ENCODE measurements around the gene SURF1. TPM values are rescaled to one million over a fixed set of nuclear protein-coding genes. Genes with fewer than 3 reads are reported as not detected.

Gene SURF1
- total and polyA plus RNA-seq, 9 of the 15 experiments (the other 6 are each of a cell fraction or from before 2014, with no cell fraction given) = 16.1 to 31.3 (median 20.9) TPM

DNA sequence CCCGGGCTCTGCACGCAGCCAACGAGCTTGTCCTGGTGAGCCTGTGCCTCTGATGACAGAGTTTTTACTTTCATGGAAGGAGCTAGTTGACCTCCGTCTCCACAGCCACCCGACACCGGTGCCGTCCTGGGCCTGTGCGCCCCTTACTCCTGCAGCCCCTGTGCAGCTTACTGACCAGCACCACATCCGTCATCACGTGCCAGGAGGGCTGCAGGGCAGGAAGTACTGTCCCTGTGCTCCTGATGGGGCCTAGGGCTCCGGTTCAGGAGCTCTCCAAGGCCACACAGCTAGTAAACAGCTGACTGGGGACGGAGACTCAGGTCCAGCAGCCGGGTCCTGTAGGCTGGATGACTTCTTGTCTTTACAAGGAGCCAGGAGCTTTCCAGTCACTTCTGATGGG, 30.1 kb upstream of the SURF1 start (continued):
- TF ChIP-seq, protein P1, sequence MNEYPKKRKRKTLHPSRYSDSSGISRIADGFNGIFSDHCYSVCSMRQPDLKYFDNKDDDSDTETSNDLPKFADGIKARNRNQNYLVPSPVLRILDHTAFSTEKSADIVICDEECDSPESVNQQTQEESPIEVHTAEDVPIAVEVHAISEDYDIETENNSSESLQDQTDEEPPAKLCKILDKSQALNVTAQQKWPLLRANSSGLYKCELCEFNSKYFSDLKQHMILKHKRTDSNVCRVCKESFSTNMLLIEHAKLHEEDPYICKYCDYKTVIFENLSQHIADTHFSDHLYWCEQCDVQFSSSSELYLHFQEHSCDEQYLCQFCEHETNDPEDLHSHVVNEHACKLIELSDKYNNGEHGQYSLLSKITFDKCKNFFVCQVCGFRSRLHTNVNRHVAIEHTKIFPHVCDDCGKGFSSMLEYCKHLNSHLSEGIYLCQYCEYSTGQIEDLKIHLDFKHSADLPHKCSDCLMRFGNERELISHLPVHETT (CRISPR knock-in tag; conservative IDR thresholded peaks at IDR 0.05 in 1 of 2, IDR thresholded peaks at IDR 0.05 in 1 of 2) = no peak
- no peak for TF ChIP-seq KHSRP (IDR thresholded peaks at IDR 0.05)
- no peak for TF ChIP-seq NCOA6 (IDR thresholded peaks at IDR 0.05)

DNA sequence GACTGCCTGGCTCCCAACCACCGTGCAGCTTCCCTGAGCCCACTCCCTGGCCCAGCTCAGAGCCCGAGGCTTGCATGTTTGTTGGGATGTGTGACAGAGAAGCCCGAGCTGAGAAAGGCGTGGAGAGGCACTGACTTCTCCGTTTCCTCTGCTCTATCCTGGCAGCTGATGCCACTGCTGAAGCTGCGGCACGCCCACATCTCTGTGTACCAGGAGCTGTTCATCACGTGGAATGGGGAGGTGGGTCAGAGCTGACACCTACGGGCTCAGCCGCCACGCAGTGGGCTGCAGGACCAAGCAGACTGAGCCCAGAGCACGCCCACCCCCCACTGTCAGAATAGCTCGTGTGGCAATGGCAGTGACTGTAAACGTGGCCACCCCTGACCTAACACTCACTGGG, 29.2 kb upstream of the SURF1 start:
- H3K9me3 ChIP-seq (replicated peaks; ENCODE audit: control insufficient read depth, insufficient read depth, low read depth, low read length) = peaks cover 5% of the 10 kb centered on the region
- ATAC-seq = no peak
- DNase-seq (ENCODE audit: extremely low read depth in 1 of 4, low spot score in 3 of 4) = no peak
- CTCF ChIA-PET (ENCODE audit: low intra/inter-chr PET ratio) = no interaction called here
- no peaks in the 10 kb centered on the region for H3K79me2 ChIP-seq (ENCODE audit: control insufficient read depth, insufficient read depth, low read length)
- no peaks in the 10 kb centered on the region for H3K9me1 ChIP-seq (ENCODE audit: control insufficient read depth, insufficient read depth, low read length)
- peaks cover 0 to 13% of the 10 kb centered on the region in 2 experiments; a peak in 2 of 5 replicates for H3K4me1 ChIP-seq (replicated peaks in 1 of 2; ENCODE audit: control insufficient read depth in 2 of 2, insufficient read depth in 2 of 2, low read length in 2 of 2)
- intact Hi-C loops (cut with micrococcal nuclease) (no loop called here), in situ Hi-C loops (cut with MboI) (no loop called here)
- POLR2A ChIA-PET = interaction anchor here (0.6 to 2.9 kb wide), 8 partner anchors 8 to 38 kb away, joined by 3 to 13 read pairs (median 4); partner anchors contain the start of genes MED22 and STKLD1
- H3K27ac ChIP-seq (ENCODE audit: extremely low read depth, low read depth, low read length) = no peak overlapping the region
- no peaks in the 10 kb centered on the region for H3K36me3 ChIP-seq (ENCODE audit: control insufficient read depth, insufficient read depth, low read length)
- no peaks in the 10 kb centered on the region; the same call in 1 of the 2 replicates for H4K20me1 ChIP-seq (replicated peaks; ENCODE audit: control insufficient read depth, insufficient read depth, low read length)
- H3K4me3 ChIP-seq = no peak overlapping the region
- H3K4me2 ChIP-seq (ENCODE audit: insufficient read depth, low read length) = no peak overlapping the region
- BruUV-seq (replicated peaks) = no TSS peak
- 19% methylated on average over 14 of the region's 14 CpGs for WGBS (ENCODE audit: insufficient coverage, low coverage, missing lambda C conversion rate)
- H3K27me3 ChIP-seq (ENCODE audit: control insufficient read depth in 2 of 2, insufficient read depth in 2 of 2, low read length in 2 of 2) = peaks cover 25 to 51% of the 10 kb centered on the region in 2 experiments; a peak in 4 of 5 replicates
- no peak overlapping the region for H2AFZ ChIP-seq (ENCODE audit: low read depth, low read length)
- peak overlapping the region in 1 of 2 experiments; percentile 14; a peak in 1 of 4 replicates for H3K9ac ChIP-seq (ENCODE audit: insufficient read depth in 1 of 2, low read depth in 2 of 2, low read length in 2 of 2)
- TF ChIP-seq, protein P2, sequence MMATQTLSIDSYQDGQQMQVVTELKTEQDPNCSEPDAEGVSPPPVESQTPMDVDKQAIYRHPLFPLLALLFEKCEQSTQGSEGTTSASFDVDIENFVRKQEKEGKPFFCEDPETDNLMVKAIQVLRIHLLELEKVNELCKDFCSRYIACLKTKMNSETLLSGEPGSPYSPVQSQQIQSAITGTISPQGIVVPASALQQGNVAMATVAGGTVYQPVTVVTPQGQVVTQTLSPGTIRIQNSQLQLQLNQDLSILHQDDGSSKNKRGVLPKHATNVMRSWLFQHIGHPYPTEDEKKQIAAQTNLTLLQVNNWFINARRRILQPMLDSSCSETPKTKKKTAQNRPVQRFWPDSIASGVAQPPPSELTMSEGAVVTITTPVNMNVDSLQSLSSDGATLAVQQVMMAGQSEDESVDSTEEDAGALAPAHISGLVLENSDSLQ (IDR thresholded peaks at IDR 0.05) = no peak
- no peak for TF ChIP-seq ZNF589 (CRISPR knock-in tag; IDR thresholded peaks at IDR 0.05; ENCODE audit: low read depth)
- TF ChIP-seq ZNF780A (CRISPR knock-in tag; IDR thresholded peaks at IDR 0.05) = no peak
- no peak for TF ChIP-seq RFX1 (IDR thresholded peaks at IDR 0.05)
- TF ChIP-seq, protein P3, sequence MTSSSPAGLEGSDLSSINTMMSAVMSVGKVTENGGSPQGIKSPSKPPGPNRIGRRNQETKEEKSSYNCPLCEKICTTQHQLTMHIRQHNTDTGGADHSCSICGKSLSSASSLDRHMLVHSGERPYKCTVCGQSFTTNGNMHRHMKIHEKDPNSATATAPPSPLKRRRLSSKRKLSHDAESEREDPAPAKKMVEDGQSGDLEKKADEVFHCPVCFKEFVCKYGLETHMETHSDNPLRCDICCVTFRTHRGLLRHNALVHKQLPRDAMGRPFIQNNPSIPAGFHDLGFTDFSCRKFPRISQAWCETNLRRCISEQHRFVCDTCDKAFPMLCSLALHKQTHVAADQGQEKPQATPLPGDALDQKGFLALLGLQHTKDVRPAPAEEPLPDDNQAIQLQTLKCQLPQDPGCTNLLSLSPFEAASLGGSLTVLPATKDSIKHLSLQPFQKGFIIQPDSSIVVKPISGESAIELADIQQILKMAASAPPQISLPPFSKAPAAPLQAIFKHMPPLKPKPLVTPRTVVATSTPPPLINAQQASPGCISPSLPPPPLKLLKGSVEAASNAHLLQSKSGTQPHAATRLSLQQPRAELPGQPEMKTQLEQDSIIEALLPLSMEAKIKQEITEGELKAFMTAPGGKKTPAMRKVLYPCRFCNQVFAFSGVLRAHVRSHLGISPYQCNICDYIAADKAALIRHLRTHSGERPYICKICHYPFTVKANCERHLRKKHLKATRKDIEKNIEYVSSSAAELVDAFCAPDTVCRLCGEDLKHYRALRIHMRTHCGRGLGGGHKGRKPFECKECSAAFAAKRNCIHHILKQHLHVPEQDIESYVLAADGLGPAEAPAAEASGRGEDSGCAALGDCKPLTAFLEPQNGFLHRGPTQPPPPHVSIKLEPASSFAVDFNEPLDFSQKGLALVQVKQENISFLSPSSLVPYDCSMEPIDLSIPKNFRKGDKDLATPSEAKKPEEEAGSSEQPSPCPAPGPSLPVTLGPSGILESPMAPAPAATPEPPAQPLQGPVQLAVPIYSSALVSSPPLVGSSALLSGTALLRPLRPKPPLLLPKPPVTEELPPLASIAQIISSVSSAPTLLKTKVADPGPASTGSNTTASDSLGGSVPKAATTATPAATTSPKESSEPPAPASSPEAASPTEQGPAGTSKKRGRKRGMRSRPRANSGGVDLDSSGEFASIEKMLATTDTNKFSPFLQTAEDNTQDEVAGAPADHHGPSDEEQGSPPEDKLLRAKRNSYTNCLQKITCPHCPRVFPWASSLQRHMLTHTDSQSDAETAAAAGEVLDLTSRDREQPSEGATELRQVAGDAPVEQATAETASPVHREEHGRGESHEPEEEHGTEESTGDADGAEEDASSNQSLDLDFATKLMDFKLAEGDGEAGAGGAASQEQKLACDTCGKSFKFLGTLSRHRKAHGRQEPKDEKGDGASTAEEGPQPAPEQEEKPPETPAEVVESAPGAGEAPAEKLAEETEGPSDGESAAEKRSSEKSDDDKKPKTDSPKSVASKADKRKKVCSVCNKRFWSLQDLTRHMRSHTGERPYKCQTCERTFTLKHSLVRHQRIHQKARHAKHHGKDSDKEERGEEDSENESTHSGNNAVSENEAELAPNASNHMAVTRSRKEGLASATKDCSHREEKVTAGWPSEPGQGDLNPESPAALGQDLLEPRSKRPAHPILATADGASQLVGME (CRISPR knock-in tag; IDR thresholded peaks at IDR 0.05) = no peak
- no peak for TF ChIP-seq RBBP5 (IDR thresholded peaks at IDR 0.05; ENCODE audit: borderline replicate concordance, insufficient read depth, low read length, poor library complexity, severe bottlenecking)
- no peak for TF ChIP-seq SRF (CRISPR knock-in tag; IDR thresholded peaks at IDR 0.05)
- TF ChIP-seq, protein P4, sequence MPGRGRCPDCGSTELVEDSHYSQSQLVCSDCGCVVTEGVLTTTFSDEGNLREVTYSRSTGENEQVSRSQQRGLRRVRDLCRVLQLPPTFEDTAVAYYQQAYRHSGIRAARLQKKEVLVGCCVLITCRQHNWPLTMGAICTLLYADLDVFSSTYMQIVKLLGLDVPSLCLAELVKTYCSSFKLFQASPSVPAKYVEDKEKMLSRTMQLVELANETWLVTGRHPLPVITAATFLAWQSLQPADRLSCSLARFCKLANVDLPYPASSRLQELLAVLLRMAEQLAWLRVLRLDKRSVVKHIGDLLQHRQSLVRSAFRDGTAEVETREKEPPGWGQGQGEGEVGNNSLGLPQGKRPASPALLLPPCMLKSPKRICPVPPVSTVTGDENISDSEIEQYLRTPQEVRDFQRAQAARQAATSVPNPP (IDR thresholded peaks at IDR 0.05; ENCODE audit: borderline replicate concordance, insufficient read depth, insufficient read length) = no peak
- FAIRE-seq = no peak
